ENCODE results near the gene ELF4. TPM values are rescaled to one million over a fixed set of nuclear protein-coding genes. Genes with fewer than 3 reads are reported as not detected.

The ELF4 gene
- total and polyA plus RNA-seq, 9 of the 15 experiments (the other 6 are each of a cell fraction or from before 2014, with no cell fraction given) = 5.9 to 55.8 (median 25.2) TPM

DNA sequence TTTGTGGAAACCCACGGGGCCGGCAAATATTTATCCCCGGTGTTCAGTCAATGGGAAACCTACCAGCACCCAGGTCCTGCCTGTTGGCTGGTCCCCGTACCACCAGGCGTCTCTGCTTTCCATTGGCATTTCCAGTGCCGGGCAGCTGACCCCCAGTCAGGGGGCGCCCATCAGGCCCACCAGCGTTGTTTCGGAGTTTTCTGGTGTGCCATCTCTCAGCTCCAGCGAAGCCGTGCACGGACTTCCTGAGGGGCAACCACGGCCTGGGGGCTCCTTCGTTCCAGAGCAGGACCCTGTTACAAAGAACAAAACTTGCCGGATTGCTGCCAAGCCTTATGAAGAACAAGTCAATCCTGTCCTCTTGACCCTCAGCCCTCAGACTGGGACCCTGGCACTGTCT lies 95.1 kb downstream of the ELF4 start:
- H3K4me3 ChIP-seq = no peak overlapping the region
- WGBS (ENCODE audit: insufficient coverage, low coverage, missing lambda C conversion rate) = 95% methylated on average over 11 of the region's 15 CpGs
- H3K4me1 ChIP-seq (replicated peaks in 1 of 2; ENCODE audit: control insufficient read depth in 2 of 2, insufficient read depth in 2 of 2, low read length in 2 of 2) = no peaks in the 10 kb centered on the region
- in situ Hi-C loops (cut with MboI) = no loop called here
- no peak for DNase-seq (ENCODE audit: extremely low read depth in 1 of 4, low spot score in 3 of 4)
- H2AFZ ChIP-seq (ENCODE audit: low read depth, low read length) = no peak overlapping the region
- H3K27ac ChIP-seq (ENCODE audit: extremely low read depth, low read depth, low read length) = no peak overlapping the region
- POLR2A ChIA-PET = interaction anchor here (0.6 kb wide), 1 partner anchor 62 kb away, joined by 4 read pairs; no protein-coding TSS in a partner anchor
- H3K27me3 ChIP-seq (ENCODE audit: control insufficient read depth in 2 of 2, insufficient read depth in 2 of 2, low read length in 2 of 2) = no peaks in the 10 kb centered on the region
- no peak overlapping the region for H3K9ac ChIP-seq (ENCODE audit: insufficient read depth in 1 of 2, low read depth in 2 of 2, low read length in 2 of 2)
- no peak for FAIRE-seq
- CTCF ChIA-PET (ENCODE audit: low intra/inter-chr PET ratio) = no interaction called here
- no peak for ATAC-seq
- H3K9me1 ChIP-seq (ENCODE audit: control insufficient read depth, insufficient read depth, low read length) = no peaks in the 10 kb centered on the region
- BruUV-seq (replicated peaks) = TSS peak; percentile 23
- H3K4me2 ChIP-seq (ENCODE audit: insufficient read depth, low read length) = no peak overlapping the region
- intact Hi-C loops (cut with micrococcal nuclease) = no loop called here
- H3K79me2 ChIP-seq (ENCODE audit: control insufficient read depth, insufficient read depth, low read length) = peaks cover 21% of the 10 kb centered on the region; the same call in 2 of the 3 replicates
- H3K36me3 ChIP-seq (ENCODE audit: control insufficient read depth, insufficient read depth, low read length) = peaks cover 85% of the 10 kb centered on the region; the same call in 2 of the 3 replicates
- no peaks in the 10 kb centered on the region; the same call in none of the 2 replicates for H4K20me1 ChIP-seq (replicated peaks; ENCODE audit: control insufficient read depth, insufficient read depth, low read length)
- no peaks in the 10 kb centered on the region for H3K9me3 ChIP-seq (replicated peaks; ENCODE audit: control insufficient read depth, insufficient read depth, low read depth, low read length)
- TF ChIP-seq ZNF140 (CRISPR knock-in tag; IDR thresholded peaks at IDR 0.05) = no peak
- TF ChIP-seq ZNF347 (CRISPR knock-in tag; IDR thresholded peaks at IDR 0.05; ENCODE audit: low read depth) = no peak
- TF ChIP-seq RBFOX2 (IDR thresholded peaks at IDR 0.05; ENCODE audit: low read depth, low read length) = no peak
- no peak for TF ChIP-seq ARID1B (IDR thresholded peaks at IDR 0.05)
- no peak for TF ChIP-seq HDAC1 (IDR thresholded peaks at IDR 0.05)
- no peak for TF ChIP-seq SRSF9 (IDR thresholded peaks at IDR 0.05; ENCODE audit: borderline replicate concordance, low read depth, low read length)
- TF ChIP-seq, protein P1, sequence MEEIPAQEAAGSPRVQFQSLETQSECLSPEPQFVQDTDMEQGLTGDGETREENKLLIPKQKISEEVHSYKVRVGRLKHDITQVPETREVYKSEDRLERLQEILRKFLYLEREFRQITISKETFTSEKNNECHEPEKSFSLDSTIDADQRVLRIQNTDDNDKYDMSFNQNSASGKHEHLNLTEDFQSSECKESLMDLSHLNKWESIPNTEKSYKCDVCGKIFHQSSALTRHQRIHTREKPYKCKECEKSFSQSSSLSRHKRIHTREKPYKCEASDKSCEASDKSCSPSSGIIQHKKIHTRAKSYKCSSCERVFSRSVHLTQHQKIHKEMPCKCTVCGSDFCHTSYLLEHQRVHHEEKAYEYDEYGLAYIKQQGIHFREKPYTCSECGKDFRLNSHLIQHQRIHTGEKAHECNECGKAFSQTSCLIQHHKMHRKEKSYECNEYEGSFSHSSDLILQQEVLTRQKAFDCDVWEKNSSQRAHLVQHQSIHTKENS (CRISPR knock-in tag; IDR thresholded peaks at IDR 0.05) = no peak
- TF ChIP-seq DPF2 (IDR thresholded peaks at IDR 0.05) = no peak
- TF ChIP-seq, protein P2, sequence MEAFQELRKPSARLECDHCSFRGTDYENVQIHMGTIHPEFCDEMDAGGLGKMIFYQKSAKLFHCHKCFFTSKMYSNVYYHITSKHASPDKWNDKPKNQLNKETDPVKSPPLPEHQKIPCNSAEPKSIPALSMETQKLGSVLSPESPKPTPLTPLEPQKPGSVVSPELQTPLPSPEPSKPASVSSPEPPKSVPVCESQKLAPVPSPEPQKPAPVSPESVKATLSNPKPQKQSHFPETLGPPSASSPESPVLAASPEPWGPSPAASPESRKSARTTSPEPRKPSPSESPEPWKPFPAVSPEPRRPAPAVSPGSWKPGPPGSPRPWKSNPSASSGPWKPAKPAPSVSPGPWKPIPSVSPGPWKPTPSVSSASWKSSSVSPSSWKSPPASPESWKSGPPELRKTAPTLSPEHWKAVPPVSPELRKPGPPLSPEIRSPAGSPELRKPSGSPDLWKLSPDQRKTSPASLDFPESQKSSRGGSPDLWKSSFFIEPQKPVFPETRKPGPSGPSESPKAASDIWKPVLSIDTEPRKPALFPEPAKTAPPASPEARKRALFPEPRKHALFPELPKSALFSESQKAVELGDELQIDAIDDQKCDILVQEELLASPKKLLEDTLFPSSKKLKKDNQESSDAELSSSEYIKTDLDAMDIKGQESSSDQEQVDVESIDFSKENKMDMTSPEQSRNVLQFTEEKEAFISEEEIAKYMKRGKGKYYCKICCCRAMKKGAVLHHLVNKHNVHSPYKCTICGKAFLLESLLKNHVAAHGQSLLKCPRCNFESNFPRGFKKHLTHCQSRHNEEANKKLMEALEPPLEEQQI (IDR thresholded peaks at IDR 0.05) = no peak
- TF ChIP-seq PHF8 (IDR thresholded peaks at IDR 0.05; ENCODE audit: borderline replicate concordance, low read length) = no peak
- TF ChIP-seq, protein P3, sequence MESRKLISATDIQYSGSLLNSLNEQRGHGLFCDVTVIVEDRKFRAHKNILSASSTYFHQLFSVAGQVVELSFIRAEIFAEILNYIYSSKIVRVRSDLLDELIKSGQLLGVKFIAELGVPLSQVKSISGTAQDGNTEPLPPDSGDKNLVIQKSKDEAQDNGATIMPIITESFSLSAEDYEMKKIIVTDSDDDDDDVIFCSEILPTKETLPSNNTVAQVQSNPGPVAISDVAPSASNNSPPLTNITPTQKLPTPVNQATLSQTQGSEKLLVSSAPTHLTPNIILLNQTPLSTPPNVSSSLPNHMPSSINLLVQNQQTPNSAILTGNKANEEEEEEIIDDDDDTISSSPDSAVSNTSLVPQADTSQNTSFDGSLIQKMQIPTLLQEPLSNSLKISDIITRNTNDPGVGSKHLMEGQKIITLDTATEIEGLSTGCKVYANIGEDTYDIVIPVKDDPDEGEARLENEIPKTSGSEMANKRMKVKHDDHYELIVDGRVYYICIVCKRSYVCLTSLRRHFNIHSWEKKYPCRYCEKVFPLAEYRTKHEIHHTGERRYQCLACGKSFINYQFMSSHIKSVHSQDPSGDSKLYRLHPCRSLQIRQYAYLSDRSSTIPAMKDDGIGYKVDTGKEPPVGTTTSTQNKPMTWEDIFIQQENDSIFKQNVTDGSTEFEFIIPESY (CRISPR knock-in tag; IDR thresholded peaks at IDR 0.05) = no peak
- TF ChIP-seq ZZZ3 (IDR thresholded peaks at IDR 0.05) = no peak
- TF ChIP-seq SAFB2 (IDR thresholded peaks at IDR 0.05; ENCODE audit: borderline replicate concordance, low read depth, low read length, severe bottlenecking) = no peak
- TF ChIP-seq, protein P4, sequence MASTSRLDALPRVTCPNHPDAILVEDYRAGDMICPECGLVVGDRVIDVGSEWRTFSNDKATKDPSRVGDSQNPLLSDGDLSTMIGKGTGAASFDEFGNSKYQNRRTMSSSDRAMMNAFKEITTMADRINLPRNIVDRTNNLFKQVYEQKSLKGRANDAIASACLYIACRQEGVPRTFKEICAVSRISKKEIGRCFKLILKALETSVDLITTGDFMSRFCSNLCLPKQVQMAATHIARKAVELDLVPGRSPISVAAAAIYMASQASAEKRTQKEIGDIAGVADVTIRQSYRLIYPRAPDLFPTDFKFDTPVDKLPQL (IDR thresholded peaks at IDR 0.05; ENCODE audit: extremely low read depth, insufficient read length) = no peak

All from K562 (cell line).